IPS-18c (cell line): ENCODE results near the gene CFDP1.
"Not testable (repeated sequence)": the region's sequence is repeated elsewhere in the genome, so short reads cannot be mapped to it uniquely, and the experiment has no call there.

ENCODE experiments used
- H3K4me3 ChIP-seq: 2 replicates; pipeline ENCODE4 v1.7.0; 2013; ENCODE audit warnings: low read depth, mild to moderate bottlenecking, low read length, moderate library complexity; ENCODE audit not compliant: insufficient read depth
- H3K9me3 ChIP-seq: one replicate; pipeline ENCODE4 v1.6.1; 2013; ENCODE audit warnings: mild to moderate bottlenecking, low read length, moderate library complexity; ENCODE audit not compliant: control insufficient read depth, insufficient read depth

The CFDP1 gene

DNA sequence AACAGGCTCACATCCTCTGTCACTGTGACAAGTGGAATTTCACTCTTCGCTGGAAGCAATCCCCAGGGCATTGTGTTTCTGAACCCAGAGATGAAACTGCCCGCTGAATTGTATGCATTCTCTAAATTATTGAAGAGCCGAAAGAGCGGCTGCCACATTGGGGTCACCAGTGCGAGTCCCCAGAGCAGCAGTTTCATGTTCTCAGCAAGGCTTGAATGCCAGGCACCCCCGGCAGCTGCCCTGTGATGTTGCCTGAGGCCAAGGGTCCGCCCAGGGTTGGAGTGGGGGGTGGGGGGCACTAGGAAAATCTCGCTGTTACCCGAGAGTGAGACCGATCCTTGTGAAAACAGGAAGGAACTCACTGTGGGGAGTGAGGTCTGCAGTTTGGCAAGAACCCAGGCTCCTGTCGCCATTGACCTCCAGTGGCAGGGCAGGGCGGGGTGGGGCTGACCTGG, 161.2 kb downstream of the CFDP1 start:
- Histone ChIP-seq H3K9me3 (no peaks in the 10 kb centered on the region), H3K4me3 (no peak overlapping the region)

DNA sequence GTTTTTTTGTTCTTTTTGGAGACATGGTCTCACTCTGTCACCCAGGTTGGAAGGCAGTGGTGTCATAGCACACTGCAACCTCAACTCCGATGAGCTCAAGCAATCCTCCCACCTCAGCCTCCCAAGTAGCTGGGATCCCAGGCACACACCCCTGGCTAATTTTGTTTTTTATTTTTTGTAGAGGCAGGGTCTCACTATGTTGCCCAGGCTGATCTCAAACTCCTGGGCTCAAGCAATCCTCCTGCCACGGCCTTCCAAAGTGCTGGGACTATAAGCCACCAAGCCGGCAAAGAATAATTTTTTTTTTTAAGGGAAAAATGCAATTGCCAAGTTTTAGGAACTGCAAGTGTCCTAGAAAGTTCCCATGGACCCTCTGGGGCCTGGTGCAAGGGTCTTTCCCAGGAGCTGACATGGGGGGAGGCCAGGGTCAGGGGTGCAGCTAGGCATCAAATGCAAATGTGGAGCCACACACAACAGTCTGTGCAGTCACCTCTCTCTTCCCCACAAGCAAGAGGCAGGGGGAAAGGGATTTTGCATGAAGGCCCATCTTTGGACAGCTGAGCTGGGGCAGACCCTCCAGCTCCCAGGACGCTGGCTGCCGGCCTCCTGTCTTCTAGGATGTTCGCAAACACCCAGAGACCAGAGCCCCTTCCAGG, 161.7 kb downstream of the CFDP1 start:
- Histone ChIP-seq H3K4me3 (no peak overlapping the region), H3K9me3 (no peaks in the 10 kb centered on the region)

DNA sequence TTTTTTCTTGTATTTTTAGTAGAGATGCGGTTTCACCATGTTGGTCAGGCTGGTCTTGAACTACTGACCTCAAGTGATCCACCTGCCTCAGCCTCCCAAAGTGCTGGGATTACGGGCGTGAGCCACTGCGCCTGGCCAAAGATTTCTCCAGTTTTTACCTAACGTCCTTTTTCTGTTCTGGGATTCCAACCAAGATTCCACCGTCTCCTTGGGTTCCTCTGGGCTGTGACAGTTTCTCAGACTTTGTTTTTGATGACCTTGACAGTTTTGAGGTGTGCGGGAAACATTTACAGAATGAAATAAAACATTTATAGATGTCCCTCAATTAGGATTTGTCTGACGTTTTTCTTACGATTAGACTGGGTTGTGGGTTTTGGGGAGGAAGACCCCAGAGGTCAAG, 163.9 kb downstream of the CFDP1 start:
- H3K4me3 ChIP-seq, H3K9me3 ChIP-seq: not testable (repeated sequence)

DNA sequence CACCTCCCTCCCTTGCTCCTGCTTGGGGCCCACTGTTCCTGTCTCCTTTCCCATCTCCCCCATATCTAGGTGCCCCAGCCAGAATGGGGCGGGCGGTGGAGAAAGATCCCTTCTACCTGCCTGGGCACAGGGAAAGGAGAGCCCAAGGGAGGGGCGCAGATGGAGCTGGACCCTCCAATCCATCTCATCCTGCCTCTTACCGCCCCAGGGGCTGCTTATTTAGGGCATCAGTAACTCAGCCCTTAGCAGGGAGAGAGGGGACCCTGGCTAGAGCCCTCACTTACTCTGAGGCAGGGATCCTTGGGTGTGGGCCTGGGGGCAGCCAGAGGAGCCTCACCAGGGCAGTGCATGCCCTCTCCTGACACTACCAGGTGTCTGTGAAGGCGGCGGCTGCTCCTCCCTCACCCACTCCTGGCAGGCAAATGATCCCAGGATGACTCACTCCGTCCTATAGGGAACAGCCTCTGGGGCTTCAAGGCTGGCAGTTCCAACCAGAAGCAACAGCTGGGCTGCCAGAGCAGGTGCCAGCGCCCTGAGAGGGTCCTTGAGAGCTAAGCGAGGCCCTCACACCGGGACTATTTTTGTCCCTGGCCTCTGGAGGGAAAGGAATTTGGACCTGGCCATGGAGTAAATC, 165.6 kb downstream of the CFDP1 start:
- Histone ChIP-seq H3K9me3 (no peaks in the 10 kb centered on the region), H3K4me3 (no peak overlapping the region)

DNA sequence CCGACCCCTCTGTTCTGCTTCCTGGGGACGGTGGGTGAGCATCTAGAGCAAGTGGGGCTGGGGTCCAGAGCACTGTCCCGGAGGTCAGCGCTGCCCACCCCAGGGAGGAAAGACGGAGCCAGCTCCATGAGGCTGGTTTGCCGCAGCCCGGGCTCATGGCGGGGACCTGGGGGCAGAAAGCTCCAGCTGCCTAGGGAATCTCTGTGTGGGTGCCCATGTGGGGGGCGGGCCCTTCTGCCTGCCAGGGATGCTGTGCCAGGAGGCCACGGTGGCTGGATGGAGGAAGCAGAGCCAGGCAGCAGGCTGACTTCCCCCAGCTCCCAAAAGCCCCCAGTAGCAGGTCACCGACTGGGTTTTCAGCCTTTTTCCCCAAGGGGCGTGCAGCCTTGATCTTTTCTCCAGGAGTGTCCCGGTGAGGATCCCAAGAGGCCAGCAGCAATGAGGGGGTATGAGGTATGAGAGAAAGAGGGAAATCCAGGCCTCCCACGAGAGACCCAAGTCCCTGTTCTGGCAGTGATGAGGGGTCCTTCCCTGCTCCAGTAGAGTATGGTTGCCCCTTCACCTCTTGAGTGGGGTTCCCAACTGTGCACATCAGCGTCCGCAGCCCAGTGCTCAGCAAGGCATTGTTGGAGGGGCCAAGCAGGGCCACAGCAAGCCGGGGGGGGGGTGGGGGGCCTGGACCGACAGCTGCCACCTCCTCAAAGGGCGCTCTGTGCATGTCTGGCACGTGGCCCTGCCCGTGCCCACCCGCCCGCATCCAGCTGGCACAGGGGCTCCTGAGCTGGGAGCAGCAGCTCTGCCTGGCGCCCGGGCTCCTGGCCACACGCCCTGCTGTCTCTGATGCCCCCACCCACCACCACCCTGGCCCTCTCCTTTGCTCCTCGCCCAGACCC, 166.3 kb downstream of the CFDP1 start:
- Histone ChIP-seq H3K9me3 (no peaks in the 10 kb centered on the region), H3K4me3 (no peak overlapping the region)

DNA sequence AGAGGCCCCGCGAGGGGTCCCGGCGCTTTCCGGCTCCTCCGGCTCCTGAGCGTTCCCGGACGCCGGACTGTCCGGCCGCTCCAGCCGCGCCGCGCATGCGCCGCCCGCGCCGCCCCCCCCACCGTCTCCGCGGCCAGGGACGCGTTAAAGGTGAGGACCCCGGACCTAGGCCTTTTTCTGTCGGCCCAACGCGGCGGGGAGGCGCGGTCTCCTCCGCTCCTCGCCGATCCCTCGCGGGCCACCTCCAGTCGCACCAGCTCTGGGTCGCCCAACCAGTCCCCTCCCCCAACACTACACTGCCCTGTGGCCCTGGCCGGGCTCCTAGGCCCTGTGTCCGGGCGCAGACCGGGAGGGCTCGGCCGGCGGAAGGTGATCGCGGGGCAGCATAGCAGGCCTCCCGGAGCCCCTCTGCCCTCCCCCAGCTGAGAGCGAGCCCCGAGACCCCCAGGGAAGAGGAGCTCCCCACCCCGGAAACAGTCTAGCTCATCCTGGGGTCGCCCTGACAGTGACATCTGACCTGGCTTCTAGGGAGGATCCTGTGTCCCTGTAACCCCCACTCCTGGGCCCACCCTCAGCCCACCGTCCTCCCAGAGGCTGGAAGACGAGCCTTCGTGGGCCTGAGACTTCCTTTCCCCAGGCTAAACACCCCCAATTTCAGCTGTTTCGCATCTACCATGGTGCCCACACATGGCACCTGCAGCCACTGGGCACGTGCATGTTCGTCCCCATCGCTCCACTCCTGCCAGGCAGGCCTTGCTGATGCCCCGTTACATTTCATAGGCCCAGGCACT, 167.2 kb downstream of the CFDP1 start:
- H3K4me3 ChIP-seq = peak overlapping the region; percentile 92
- H3K9me3 ChIP-seq = no peaks in the 10 kb centered on the region

DNA sequence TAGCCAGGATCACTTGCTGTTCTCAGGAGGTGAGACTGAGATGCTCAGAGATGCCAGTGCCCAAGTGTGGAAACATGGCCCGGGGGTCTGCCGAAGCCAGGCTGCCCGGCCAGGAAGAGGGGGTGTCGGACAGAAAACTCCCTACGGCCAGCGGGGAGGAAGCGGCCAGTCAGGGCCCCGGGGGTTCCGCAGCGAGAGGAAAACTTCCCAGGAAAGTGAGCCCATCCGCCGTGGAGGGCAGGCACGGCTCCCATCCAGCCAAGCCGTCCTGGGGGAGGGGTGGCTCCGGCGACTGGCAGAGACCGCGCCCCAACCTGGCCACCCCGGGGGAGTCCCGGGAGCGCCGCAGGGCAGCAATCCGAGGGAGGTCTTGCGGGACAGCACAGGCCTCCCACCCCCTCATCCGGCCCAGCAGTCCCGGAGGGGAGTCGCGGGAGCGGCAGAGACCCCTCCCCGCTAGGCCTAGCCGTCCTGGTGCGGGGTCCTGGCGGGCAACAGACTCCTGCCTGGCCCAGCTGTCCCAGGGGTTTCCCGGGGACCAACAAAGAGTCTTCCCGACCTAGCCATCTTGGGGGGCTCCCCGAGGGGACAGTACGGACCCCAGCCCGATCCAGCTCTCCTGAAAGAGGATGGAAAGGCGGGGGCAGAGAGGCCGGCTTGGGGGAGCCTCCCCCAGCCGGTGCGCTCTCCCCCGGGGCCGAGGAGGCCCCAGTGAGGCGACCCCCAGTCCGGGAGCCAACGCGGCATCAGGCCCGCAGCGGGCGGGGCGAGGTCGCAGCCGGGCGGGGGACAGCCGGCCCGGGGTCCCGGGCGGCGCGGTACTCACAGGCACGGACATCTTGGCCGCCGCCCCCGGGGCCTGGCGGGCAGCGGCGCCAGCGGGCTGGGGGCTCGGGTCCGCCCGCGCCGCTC, 168.0 kb downstream of the CFDP1 start:
- peak overlapping the region; percentile 92 for H3K4me3 ChIP-seq
- no peaks in the 10 kb centered on the region for H3K9me3 ChIP-seq

DNA sequence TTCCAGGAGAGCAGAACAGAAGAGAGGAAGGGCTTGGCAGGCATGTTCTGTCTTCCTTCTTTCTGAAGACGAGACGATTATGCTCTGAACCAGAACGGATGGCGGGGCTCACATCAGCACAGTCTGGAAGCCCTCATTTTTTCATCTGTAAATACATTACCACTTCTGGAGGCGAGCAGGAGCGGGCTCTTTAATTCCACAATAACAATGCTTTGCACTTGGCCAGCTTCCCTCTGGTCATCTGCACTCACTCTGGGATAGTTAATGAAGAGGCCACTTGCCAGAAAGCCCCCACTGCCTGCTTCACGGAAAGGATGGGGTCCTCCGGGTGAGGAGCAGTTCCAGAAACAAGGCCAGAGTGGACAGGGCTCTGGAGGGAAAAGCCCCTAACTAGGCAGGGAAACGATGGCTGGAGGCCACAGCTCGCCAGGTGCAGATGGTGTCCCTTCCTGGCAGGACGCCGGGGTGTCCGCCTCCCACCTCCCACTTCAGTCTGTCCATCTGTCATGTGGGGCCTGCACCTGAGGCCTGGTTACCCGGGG, 168.8 kb downstream of the CFDP1 start:
- peak overlapping the region; percentile 92 for H3K4me3 ChIP-seq

DNA sequence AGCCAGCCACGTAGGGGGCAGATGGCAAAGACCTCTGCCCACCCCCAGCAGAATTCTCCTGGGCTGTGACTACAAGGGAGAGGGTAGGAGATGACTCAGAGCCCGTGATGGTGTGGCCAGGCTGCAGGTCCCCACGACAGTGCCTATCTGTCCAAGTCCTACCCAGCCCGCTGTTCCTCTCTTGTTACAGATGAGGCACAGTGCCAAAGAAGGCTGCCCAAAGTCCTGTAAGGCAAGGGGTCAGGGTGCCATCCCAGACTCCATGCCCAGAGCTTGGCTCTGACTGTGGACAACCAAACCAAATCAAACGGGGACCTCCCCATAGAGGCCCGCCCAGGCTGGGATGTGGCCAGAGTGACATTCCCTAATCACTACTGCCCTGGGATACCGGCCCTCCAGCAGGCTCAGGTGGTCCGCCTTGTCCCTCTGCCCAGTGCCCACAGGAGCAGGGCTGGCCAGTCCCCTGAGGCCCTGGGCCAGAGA, 169.3 kb downstream of the CFDP1 start:
- H3K9me3 ChIP-seq = no peaks in the 10 kb centered on the region
- no peak overlapping the region for H3K4me3 ChIP-seq

More for the DNA sequence above, 168.8 kb downstream of the CFDP1 start:
- no peaks in the 10 kb centered on the region for H3K9me3 ChIP-seq

DNA sequence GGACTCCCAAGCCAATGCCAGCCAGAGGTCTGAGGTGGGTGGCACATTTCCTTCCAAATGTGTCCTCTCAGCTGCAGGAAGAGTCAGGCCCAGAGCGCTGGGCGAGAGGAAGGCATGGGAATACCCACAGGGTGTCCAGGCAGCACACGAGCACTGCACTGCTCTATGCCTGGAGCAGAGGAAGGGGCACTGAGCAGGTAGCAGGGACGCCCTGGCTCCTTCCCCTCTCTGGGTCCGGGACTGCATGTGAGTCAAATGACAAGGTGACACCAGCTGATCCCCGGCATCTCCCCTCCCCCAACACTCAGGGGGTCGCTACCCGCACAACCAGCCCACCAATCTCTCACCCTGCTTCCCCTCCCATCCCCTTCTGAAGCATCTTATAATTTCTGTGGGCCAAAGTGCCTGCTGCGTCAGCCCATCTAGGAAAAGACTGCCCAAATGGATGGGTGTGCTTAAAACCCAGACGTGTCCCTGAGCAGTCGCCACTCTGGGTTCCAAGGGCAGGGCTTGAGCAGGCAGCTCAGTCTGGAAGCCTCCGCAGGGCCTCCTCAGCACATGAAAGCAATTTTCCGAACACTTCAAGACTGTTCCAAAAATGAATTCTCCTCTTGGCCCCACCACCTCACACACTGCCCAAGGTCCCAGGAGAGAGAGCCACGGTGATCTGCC, 169.9 kb downstream of the CFDP1 start:
- no peaks in the 10 kb centered on the region for H3K9me3 ChIP-seq
- no peak overlapping the region for H3K4me3 ChIP-seq

DNA sequence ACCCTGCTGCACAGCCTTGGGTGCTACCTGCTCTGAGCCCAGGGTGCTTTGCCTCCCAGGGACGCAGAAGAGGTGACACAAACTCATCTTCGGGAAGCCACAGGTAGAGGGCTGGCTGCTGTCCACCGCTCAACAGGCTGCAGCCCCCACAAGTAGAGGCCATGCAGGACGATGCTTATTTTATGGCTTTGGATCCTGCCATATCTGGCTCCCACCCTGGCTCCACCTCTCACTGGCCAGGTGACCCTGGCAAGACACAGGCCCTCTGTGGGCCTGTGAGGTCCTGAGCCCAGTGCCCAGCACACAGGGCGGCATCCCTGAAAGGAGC, 170.5 kb downstream of the CFDP1 start:
- Histone ChIP-seq H3K9me3 (no peaks in the 10 kb centered on the region), H3K4me3 (no peak overlapping the region)

DNA sequence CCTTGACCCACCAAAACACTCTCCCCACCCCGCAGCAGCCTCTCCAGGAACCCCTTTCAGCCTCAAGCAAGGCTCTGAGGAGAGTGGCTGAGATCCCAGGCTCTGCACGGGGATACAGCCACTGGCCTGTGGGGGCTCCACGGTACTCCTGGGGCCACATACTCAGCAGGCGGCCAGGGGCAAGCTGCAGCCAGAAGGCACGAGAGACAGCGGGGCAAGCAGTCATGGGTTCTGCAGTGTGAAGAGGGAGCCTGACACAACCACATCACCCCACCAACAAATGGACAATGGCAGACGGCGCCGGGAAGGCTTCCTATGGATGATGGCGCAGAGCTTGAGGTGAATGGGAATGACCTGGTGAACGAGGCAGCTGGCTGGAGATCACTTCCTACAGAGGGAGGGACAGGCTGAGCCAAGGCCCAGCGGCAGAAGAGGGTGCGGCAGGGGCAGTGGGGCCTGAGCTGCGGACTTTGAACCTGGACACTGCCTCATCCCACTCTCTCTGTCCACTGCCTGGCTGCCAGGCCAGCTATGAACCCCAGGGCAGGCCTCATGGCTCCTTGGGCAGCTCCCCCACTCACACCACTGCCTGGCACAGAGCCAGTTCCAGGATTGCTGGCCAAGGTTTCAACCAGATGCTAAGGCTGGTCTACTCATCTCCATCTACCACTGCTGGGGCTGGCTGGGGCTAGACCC, 171.1 kb downstream of the CFDP1 start:
- no peak overlapping the region for H3K4me3 ChIP-seq
- H3K9me3 ChIP-seq = no peaks in the 10 kb centered on the region

DNA sequence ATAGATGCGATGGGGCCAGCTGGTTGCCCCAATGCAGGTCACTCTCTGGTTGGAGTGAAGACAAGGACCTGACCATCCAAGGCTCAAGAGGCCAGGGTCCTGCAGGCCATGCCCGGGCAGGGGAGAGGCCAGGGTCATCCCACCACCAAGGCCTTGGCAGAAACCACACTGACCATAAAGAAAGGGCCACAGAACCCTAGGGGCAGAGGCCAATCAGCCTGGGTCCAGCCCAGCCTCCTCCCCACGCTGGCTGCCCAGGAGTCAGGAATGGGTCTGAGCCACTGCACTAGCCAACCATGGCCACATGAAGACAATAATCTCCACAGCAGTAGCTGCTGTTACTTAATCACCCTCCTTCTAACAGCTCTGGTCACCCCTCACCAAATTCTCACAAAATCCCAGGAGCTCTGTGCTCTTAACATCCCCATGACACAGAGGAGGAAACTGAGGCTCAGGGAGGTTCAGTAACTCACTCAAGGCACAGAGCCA, 171.7 kb downstream of the CFDP1 start:
- no peaks in the 10 kb centered on the region for H3K9me3 ChIP-seq
- H3K4me3 ChIP-seq = no peak overlapping the region

DNA sequence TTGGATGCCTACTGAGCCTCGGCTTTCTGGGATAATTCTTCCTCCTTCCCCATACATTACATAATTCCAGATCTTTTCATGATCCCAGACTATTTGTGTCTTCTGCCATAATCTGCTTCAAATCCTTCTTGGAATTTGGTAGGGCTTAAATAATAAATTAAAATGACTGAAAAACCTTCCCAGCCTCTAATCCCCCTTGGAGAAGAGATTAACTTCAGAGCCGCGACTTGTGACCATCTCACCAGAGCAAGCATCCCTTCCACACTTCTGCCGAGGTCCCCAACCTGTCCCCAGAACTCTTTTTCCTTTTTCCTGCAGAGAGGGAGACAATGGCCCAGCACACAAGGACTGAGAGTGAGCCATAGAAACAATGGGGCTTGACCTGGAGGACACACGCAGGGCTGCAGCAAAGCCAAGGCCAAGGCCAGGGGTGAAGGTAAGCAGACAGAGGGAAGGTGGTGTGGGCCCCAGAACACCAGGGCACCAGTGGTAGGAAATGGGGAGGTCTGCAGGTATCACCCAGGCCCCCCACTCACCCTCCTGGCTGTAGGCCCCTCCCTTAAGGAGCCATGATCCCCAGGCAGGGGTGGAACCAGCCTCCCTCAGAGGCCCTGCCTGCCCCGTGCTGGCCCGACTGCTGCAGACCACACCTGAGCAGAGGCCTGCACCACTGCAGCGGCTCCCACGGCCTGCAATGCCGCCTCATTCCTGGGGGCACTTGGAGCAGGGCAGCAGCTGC, 172.3 kb downstream of the CFDP1 start:
- Histone ChIP-seq H3K4me3 (no peak overlapping the region), H3K9me3 (no peaks in the 10 kb centered on the region)

DNA sequence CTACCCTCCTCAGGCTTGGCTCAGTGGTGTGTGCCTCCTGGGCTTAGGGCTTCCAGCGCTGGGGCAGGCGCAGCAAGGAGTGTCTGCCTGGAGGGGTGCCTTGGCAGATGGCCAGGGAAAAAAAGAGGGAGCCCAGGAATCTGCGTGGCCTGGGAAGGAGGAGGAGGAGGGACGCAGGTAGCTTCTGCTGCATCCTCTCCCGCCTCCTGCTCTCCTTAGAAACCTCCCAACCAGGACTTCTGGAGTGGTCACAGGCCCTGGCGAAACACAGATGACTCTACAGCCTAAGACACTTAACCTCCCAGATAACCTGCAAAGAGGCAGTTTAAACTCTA, 174.5 kb downstream of the CFDP1 start:
- Histone ChIP-seq H3K4me3 (no peak overlapping the region), H3K9me3 (no peaks in the 10 kb centered on the region)
